GM11168 (cell line): ENCODE measurements around the gene PTPRM.

ENCODE experiments used
- in situ Hi-C: fragments of 300-500 bp; cut with MboI; formaldehyde crosslinking; loops from one replicate; pipeline ENCODE4 v1.12.0; 2022; ENCODE audit warnings: low sequenced_read_pairs; ENCODE audit not compliant: unreplicated experiment

Gene PTPRM

DNA sequence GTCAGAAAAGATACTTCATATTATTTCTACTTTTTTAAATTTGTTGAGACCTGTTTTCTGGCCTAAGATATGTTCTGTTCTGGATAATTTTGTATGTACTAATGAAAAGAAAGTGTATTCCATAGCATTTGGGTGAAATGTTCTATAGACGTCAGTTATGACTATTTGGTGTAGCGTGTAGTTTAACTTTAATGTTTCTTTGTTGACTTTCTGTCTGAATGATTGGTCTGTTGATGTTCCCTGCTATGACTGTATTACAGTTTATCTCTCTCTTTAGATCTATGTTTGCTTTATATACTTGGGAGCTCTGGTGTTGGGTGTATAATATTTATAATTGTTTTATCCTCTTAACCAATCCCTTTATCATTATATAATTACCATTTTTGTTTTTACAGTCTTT, 352.4 kb downstream of the PTPRM start:
- in situ Hi-C loops: no loop called here

DNA sequence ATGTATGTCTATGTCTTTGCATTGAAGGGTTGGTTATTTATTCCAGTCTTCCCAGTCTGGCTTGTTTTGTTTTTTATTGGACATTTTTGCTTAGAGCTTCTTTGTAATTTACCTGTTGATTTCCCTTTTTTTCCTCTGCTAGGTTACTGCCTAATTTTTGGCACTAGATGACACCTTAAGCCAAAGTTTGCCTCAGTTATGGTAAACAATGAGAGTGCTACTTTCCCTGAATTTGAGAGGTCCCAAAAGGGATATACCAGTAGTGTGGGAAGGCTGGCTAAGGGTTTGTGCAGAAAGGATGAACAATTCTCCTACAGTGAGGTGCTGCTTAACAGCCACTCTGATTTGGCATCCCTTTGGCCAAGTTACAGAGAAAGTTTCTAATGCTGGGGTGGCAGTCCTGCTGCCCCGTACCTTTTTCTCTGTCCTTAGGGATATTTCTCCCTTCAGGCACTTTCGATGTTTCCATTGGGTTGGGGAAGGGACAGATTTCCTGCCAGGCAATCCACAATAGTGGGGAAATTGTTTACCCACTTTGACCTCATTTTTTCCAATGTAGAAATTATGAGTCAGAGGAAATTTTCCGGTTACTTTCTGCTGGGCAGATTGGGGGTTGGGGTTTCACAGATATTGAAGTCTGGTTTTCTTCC, 354.9 kb downstream of the PTPRM start:
- in situ Hi-C loops: no loop called here

DNA sequence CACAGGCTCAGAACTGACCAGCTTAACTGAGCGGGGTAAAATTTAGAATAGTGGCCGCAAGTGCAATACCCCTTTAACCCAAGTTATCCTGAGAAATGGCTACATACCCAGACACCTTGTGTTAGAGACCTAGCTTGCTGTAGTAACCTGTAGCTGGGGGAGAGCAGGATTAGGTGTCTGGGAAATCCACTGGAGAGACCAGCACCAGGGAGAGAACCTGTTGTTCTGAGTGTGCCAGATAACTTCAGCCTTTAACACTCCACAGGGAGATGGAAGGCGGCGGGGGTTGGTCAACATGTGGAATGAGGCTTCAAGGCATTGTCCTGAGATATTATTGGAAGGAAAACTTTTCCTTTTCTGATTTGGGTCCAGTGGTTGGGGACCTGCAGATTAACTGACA, 356.0 kb downstream of the PTPRM start:
- in situ Hi-C loops: no loop called here

DNA sequence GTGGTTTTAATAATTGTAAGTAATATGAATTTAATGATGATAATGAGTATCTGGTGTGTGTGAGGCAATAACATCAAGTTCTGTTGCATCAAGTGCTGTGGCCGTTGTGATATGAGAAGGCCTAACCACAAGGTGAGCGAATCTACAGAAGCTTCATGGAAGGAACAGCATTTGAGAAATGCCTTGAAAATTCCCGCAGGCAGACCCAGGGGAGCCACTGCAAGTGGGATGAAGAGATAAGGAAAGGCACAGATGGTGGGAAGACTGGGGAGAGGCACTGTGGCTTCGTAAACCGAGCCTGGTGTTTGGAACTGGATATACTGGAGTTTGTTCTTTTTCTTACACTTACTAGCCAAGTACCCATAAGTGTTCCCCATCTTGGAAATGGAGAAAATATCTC, 357.5 kb downstream of the PTPRM start:
- in situ Hi-C loops: no loop called here

DNA sequence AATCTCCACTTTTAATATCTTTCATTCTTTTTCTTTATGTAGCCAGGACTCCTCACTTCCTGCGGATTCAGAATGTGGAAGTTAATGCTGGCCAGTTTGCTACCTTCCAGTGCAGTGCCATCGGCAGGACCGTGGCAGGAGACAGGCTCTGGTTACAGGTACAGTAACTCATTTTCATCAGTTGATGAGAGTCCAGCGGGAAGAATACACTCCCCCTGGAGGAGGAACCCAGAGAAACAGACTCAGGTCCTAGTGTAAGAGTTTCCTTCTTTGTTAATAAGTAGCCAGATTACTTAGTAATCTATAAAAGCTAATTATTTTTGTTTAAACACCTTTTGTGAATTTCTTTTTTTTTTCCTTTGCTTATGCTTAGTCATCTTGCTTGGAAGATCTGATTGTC, 359.4 kb downstream of the PTPRM start:
- in situ Hi-C loops: no loop called here

DNA sequence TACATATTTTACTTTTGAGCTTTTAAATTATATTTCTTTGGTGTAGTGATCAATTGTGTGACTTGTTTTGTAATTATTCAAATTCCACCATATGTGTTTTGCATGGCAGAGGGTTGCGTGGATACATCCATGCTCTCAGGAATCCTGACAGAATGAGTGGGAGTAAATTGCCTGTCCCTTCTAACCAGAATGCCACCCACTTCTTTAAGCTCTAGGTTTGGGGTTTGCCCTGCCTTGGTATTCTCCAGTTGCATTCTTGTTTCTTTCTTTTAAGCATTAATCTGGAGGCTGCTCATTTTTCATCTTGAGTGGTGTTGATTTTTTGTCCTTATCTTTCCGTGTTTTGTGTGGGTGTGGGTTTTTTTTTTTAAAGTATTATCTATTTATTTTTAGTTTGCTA, 360.0 kb downstream of the PTPRM start:
- in situ Hi-C loops: no loop called here

DNA sequence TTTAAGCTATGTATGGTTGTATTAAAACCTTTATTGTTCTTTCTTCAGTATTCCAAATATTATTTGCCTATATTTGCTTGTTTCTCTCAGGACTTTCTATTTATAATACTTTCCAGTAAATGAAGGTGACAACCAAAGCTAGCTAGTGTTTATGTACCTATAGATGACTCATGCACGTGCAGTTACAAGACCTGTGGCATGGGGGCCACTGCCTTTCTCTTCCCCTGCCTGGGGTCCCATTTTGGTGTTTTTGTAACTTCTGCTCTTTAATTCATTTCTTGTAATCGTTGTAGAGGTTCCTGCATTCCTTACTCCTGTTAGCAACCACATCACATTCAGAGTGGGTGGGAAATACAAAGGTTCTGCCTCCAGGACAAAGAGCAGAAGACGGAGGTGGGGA, 364.6 kb downstream of the PTPRM start:
- in situ Hi-C loops: no loop called here

DNA sequence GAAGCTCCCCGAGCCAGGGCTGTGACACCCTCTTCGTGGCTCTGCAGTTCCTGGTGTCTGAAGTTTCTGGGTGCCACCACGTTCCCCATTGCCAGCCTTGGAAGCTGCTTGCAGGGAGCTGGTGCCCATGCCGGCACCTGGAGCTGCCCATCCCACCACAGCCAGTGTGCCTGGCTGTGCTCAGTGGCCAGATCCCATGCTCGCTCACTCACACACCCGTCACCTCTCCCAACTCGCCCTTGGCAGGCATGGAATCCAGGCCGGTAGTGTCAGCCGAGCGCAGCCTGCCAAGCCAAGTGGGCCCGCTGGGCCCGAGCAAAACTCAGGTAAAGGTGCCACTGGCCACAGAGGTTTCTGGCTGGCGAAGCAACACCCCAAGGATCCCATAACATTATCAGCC, 370.2 kb downstream of the PTPRM start:
- in situ Hi-C loops: no loop called here

DNA sequence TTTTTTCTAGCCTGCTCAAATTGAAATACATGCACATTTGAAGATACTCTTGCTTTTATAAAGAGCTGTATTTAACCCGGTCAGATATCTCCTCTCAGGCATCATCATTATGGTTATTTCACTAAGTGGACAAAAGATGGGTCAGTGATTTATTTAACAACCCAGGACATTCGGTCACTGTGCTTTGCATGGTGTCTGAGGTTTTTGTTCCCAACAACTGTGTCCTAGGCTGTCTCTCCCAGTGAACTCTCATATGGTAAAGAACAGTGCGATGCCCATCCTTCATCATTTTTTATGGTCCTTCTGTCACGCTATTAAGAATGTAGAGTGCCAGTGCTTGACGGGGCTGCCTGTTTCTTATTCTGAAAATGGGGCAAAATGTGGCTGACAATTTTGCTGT, 372.4 kb downstream of the PTPRM start:
- in situ Hi-C loops: no loop called here

DNA sequence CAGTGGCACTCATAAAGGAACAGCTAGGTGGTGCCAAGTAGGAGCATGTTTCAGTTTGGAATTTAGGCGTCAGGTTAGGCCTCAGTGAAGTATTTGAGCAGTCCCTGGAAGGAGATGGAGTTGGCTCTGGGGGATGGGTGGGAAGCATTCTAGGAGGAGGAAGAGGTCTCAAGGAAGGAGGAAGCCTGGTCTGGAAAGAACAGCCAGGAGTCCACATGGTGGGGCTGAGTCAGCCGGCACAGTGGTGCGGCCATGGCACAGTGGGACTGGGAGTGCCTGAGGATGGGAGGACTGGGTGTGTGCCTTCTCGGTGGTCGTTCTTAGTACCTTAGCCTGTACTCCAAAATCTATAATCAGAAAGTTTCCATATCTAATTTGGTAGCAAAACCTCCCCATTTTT, 373.3 kb downstream of the PTPRM start:
- in situ Hi-C loops: no loop called here

DNA sequence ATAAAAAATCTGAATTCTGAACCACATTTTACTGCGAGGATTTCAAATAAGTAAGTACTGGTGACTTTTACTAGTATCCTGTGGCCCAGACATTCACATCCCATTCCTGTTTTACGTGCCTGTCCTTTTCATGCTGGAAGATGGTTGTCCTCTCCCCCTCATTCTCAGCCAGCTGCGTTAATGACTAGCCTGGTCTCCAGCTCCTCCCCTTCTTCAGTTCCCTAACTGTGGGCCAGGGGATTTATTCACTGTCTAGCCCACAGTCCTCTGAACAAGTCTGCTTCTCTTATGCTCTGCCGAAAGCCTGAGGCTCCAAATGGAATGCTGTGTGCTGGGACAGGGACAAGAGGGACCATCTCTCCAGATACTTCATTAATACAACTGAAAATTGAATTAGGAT, 373.9 kb downstream of the PTPRM start:
- in situ Hi-C loops: no loop called here

DNA sequence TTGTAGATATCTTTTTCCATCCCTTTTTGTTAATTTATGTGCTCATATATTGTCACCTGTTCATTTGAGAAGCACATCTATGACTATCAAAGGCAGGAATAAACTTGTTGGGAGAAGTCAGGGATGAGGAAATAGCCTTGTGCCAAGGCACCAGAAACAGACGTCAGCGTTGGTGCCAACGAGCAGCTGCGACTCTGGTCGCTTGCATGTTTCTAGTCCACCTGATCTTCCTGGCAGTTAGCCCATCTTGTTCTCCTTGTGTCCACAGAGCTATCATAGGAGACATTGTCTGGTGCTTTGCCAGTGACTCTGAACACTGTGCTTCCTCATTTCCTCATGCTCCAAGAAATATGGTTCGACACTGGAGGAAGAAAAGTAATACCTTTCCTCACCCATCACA, 374.4 kb downstream of the PTPRM start:
- in situ Hi-C loops: no loop called here

DNA sequence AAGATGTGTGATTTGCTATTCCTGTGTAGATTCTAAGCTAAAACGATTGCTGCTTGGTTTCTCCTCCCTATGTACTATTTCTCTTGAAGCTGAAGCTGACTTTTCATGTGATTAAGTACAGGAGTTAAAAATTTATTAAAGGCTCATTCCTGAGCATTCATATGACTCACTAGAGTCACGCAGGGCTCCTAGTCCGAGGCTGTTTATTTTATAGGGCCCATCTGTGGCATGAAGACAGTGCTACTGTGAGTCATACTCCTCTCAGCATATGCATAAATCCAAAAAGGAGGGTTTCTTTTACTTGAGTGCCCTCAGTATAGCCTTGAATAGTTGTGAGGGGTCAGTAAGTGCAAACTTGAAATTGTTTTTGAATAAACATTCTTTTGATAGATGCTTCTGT, 378.8 kb downstream of the PTPRM start:
- in situ Hi-C loops: no loop called here

DNA sequence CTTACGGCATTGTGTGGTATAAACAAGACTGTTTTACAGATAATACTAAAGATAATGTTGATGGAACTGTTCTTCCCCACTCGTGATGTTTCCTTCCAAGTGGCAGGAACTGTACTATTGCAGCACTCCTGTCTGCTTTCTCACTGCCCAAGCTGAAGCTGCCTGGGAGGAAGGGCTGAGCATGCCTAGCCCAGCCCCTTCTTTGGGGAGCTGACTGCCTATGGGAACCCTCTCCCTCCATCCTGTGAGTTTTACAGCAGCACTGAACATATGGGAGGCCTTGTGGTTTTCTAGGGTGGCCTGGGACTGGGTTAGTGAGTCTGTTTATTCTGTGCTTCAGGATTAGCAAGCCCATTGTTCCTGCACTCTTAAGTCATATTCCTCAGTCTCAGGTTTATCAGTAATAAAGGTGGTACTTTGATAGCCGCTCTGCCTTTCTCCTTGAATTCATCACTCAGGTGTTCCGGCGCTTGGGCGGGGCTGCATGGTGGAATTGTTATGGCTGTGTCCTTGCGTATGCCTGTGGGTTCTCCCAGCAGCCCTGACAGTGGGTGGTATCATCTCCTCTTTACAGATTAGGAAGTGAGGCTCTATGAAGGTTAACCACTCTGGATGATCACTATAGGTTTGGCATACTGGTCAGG, 379.7 kb downstream of the PTPRM start:
- in situ Hi-C loops: no loop called here

DNA sequence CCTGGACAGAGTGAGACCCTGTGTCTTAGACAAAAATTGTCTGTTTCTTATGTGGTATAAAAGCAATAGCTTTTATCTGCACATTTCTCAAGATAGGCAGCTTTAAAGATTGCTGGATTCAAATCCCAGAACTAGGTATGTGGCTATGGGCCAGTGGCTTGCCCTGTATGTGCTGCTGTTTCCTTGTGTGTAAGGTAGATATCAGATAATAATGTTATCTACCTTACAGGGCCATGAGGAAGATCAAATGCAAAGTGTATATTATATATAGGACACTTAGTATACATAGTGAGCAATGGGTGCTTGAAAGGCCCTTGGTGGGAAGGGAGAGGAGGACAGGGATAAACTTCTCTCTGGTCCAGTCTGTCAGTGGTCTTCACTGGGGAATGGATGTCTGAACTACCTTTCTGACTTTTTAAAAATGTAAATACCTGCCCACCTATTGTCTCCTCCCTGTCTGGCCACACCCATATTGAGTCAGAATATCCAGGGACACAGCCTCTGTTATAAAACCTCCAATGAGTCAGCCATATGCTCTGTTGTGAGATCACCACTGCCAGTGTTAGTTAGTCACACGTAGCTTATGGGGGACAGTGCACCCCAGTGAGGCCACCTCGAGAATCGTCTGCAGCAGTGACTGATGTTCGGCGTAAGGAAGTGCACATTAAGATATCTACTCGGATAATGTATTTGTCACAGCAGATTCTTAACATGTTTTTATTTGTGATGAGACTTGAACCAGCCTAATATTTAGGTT, 383.4 kb downstream of the PTPRM start:
- in situ Hi-C loops: no loop called here

DNA sequence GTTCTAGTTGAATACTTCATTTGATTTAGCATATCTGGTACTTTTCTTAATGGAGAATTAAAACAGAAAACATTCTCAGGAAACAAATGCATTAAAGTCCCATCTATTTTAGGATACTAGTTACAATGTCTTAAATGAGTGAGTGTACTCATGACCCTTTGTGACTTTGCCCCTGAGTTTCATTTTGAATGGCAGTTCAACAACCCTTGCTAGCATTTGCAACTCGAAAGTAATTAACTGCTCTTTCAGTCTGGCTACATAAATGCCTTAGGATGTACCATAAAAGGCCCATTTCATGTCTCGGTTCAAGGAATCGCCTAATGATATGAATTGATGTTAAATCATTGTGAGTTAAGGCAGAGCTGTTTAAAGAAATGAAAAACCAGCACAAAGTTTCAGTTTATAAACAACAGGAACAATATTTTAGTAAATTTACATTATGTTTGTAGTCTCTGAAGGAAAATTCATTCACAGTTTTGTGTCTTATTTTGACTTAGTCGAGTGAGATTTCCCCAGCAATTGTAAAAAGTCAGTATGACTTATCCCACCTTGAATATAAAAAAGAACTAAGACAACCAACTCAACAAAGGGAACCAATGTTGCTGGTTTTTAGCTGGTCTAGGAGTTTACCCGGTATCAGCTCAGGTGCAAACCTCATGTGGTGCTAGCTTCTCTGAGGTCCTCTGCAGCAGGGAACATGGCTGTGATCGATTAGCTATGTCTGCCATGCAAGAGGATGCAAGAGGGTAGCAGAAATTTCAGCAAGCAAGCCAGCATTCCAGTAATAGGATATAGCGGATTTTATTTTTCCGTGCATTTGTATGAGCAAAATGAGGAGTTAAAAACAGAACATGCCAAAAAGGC, 386.2 kb downstream of the PTPRM start:
- in situ Hi-C loops: no loop called here

DNA sequence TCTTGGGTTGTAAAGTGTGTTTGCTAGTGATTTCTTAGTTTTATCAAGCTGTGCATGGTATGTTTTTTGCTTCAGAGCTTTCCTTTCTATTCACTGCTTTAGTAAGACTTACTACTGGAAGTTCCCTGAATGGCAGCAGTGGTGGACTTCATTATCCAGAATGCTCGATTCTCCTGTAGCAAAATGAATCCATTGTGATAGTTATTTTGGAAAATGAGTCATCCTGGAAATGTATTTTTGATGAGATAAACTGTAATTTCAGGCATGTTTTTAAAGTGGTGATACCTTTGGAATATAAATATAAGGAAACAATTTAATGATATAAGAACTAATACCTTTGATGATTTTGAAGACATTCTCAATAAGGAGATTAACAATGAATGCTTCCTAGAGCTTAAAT, 387.1 kb downstream of the PTPRM start:
- in situ Hi-C loops: no loop called here

DNA sequence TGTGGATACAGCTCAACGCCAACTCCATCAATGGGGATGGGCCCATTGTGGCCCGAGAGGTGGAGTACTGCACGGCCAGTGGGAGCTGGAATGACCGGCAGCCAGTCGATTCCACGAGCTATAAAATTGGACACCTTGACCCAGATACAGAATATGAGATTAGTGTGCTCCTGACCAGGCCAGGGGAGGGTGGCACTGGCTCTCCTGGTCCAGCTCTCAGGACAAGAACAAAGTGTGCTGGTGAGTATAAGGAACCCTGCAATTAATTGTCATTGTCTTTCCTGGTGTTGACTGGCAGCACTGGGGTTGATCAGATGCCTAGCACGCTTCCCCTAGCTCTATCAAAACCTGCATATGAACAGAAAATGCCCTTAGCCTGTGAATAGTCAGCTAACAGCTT, 388.1 kb downstream of the PTPRM start:
- in situ Hi-C loops: no loop called here

DNA sequence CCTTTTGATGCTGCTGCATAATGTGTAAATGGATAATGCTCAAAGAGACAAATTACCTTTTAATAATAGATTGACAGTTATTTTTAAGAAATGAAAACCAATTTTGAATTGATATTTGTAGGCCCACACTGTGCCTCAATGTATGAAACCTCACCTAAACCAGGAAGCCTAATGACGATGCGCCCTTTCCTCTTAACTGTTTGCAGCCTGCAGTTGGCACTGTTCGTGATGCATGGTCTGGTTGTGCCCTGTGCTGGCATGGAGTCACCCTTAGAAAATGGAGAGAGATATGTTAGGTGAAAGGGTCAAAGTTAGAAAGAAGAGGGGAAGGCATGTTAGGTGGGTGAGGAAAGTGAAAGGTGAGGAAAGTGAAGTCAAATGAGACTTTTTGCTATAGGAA, 390.2 kb downstream of the PTPRM start:
- in situ Hi-C loops: no loop called here

DNA sequence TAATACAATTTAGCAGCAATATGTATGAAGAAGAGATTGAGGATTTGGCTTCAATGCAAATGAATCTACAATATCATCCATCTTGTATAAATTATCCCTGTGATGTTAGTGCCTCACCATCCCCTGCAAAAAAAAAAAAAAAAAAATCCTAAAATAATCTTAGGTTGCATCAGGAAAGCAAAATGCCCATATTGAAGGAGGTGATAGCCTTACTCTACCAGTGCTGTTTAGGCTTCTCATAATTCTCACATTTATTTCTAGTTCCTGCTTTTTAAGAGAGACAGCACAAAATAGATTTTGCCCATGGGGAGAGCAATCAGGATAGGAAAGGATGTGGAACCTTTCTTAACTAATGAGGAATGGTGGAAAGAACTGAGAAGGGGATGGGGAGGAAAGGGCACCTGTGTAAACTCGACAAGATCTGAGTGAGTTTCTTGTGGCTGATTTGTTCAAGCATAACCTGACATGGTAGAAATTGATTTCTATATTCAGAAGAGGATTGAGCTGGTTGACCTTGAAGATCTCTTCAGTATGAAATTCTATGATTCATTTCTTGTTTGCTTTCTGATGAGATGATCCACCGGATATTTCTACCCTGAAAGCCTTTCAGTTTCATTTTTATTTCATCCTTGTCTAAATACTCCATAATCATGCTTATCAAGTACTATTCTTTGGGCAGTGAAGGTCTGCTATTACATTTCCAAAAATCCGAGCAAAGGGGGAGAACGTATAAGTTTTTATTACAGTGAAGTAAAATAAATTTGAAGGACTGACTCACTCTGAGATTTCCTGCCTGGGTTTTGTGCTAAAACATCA, 391.2 kb downstream of the PTPRM start:
- in situ Hi-C loops: no loop called here
